GM19467 (cell line): ENCODE measurements around the gene C1QTNF3.

ENCODE experiments used
- ATAC-seq: cut with Tn5 transposase; IDR thresholded peaks from one replicate; pipeline ENCODE4 v1.9.1; 2021; ENCODE audit warnings: mild to moderate bottlenecking, moderate library complexity; ENCODE audit not compliant: unreplicated experiment

Gene C1QTNF3

GRCh38 chr5:34002629-34003328 is 40.2 kb downstream of the C1QTNF3 start:
- ATAC-seq: no peak

DNA sequence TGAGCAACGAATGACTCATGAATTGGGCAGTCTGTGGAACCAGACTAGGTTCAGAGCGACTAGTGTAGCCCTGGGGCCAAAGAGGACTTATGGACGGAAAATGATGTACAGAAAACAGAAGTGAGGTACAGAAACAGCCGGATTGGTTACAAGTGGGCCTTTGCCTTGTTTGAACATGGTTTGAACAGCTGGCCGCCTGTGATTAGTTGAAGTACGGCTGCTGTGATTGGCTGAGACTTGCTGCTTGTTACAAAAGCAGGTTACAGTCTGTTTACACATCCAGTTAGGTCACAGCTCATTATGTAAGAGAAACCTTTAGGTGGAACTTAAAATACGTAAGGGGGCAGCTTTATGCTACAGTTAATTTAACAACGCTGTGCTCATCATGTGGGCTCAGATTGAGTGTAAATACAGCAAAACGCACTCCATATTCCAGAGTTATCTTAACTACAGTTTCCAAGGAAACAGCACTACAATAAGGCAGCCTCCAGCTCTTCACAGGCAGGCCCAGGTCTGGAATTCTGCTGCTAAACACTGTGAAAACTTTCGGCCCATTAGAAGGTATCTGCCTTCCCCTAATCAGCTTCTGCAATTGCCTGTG is 41.7 kb downstream of the C1QTNF3 start:
- ATAC-seq: no peak

GRCh38 chr5:33999978-34000377 is 43.0 kb downstream of the C1QTNF3 start:
- ATAC-seq: no peak

DNA sequence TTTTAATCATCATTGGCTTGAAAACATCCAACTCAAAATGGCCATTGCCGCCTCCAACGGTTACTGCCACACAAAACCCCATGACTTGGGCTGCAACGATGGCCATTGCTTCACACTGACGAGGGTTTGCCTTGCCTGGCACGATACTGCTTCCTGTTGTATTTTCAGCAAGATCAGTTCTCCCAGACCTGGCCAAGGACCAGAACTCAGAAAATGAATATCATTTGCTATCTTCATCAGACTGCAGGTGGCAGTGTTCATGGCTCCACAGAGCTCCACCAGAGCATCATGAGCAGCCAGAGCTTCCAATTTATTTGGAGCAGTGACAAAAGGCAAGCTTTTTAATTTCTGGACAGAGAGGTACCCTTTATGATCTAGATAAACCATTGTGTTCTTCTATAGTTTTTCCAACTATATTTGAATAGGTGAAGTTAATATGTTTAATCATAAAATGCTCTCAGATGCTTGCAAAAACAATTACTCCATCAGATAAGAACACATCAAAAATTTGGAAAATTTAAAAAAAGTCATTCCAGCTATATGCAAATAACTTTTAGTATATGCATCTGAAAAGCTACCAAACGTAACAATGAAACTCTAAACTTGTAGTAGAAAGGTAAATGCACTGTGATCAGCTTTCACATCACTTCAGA is 45.6 kb downstream of the C1QTNF3 start:
- peak; percentile 76 for ATAC-seq

- no peak for ATAC-seq
Observed at GRCh38 chr5:33995865-33996264, 47.1 kb downstream of the C1QTNF3 start.

- ATAC-seq: no peak
Observed at GRCh38 chr5:33994845-33995244, 48.2 kb downstream of the C1QTNF3 start.

GRCh38 chr5:33992864-33993263 is 50.1 kb downstream of the C1QTNF3 start:
- no peak for ATAC-seq

DNA sequence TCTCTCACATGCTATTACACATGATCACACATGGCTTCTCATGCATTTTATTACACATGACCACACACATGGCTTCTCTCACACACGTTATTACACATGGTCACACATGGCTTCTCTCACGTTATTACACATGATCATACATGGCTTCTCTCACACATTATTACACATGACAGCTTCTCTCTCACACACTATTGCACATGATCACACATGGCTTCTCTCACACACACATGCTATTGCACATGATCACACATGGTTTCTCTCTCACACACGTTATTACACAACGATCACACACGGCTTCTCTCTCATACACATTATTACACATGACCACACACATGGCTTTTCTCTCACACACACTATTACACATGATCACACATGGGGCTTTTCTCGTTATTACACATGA is 57.6 kb downstream of the C1QTNF3 start:
- no peak for ATAC-seq

GRCh38 chr5:33984671-33985124 is 58.3 kb downstream of the C1QTNF3 start, which contains the start of gene SLC45A2:
SLC45A2 (minus strand) TSS chr5:33984693; CDS start chr5:33984583, 110 bp downstream.
- no peak for ATAC-seq

GRCh38 chr5:33984178-33984577 is 58.8 kb downstream of the C1QTNF3 start:
- ATAC-seq: no peak

GRCh38 chr5:33981408-33982162 is 61.4 kb downstream of the C1QTNF3 start:
- no peak for ATAC-seq

GRCh38 chr5:33980030-33980429 is 63.0 kb downstream of the C1QTNF3 start:
- ATAC-seq: no peak

DNA sequence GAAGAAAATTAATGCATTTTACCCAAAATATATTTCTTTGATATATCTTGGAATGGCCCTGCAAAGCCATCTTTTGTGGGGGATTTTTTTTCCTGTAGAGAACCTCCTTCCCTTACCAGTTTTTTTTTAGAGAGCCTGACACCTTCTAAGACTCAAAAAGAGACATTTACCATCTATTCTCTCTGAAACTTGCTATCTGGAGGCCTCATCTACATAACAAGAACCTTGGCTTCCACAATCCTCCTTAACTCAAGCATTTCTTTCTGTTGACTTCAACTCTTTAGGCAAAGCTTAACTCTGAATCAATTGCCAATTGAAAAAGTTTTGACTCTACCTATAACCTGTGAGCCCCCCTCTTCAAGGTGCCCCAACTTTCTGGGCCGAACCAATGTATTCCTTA is 64.7 kb downstream of the C1QTNF3 start:
- ATAC-seq: no peak

- no peak for ATAC-seq
Observed at GRCh38 chr5:33976307-33976706, 66.7 kb downstream of the C1QTNF3 start.

GRCh38 chr5:33975852-33976251 is 67.2 kb downstream of the C1QTNF3 start:
- ATAC-seq: no peak

DNA sequence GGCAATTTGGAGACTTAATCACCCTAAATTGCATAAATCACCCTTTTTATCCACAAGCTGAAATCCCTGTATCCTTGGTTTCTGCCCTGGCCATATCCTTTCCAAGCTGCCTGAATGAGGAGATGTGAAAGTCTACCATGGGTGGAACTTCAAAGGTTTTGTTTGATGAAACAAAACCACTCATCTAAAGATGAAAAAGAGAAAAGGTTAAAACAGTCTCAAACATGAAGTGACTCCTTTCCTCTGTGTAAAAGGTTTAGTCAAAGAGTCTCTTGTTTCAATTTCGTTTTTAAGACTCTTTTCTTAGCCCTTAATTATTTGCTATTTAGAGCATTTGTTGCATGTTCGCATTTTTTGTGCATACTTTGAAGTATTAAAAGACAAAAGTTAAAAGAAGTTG is 69.7 kb downstream of the C1QTNF3 start:
- no peak for ATAC-seq

DNA sequence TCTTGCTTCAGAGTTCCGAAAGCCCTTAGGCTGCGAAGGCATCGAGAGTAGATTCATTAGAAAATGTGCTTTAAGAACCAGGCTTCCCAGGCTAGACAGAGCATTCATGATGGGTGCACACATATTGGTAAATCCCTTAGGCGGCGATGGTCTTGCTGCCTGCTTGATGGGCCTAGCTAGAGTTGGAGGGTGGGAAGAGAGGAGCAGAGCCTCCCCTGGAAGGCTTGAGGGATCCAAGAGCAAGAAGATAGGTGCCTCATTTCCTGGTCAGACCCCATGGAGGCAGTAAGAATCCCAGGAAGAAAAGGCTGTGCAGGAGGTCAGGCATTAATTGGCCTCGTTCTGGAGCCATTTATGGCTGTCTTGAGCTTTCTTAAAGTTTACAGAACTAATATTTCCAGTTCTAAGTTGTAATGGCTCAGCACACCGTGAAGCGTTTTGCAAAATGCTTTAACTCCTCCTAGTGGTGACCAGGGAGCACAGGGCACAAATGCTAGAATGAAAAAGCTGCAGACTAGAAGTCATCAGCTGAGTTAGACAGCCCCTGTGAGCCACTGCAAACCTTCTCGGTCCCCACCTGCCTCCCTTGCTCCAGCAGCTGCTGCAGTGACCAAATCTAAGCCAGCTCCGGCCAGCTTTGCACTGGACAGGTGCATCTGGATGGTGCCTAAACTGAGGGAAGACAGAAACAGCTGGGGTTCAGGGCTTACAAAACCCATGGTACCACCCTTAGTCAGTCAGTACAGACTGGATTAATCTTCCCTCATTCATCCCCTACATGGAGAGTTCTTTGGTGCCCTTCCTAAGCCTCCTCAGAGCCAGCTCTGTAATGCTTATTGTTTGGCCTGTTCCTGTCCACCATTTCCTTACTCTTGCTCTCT is 73.2 kb downstream of the C1QTNF3 start:
- ATAC-seq: peak; percentile 65

DNA sequence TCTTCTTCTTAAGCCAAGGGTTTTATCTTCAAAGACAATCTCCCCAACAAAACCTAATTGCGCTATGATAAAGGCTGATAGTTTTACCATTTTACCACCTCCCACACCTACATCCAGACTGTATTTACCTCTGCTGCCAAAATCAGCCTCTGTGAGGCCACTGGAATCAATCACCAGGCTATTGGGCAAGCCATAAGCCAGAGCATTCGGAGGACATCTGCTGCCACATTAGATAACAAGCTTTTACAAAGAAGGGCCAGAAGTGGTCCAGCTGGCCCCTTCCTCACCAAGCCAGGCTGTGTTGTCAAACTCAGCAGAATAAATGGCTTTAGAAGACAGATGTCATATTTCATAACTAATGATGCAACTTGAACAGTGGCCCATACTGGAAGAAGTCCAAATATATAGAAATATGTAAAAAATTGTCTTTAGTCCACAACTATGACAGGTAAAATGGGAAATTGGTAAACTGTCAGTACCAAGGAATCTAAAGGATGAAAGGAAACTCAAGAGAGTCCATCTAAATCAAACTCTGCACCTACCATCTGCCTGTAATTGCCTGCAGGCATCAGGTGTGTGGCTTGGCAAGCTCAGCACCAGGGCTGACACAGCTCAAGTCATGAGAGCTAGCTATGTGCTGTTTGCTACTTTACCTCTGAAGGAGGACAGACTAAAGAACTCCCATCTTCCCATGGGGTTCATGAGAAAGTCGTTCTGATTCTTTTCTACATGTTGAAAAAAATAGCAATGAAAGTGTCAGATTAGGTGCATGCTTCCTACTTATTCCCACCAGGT is 74.6 kb downstream of the C1QTNF3 start:
- ATAC-seq: no peak
